Stimulated activated memory B cell treated with anti-CD40 and anti-IgM and Interleukin-4, amounts not matched to agents 10 μg/mL and 1 μg/mL and 100 μg/mL, for 72 hours (primary cell): ENCODE results near the gene NCS1.
A peak's percentile ranks its signal among the peaks of the same experiment; 100 is the strongest.
"Not testable (repeated sequence)": the region's sequence is repeated elsewhere in the genome, so short reads cannot be mapped to it uniquely, and the experiment has no call there.

Experiments used
- ATAC-seq: fragments of 150-1000 bp; cut with Tn5 transposase; 2 replicates; pipeline ENCODE4 v1.10.0; 2021
- H3K27ac Mint-ChIP-seq: one replicate; pipeline ENCODE4 v1.8.0; 2022; ENCODE audit warnings: mild to moderate bottlenecking, mixed read lengths
- H3K27me3 Mint-ChIP-seq: one replicate; pipeline ENCODE4 v1.8.0; 2022; ENCODE audit warnings: mixed read lengths
- H3K36me3 Mint-ChIP-seq: one replicate; pipeline ENCODE4 v1.8.0; 2022; ENCODE audit warnings: mixed read lengths
- H3K4me1 Mint-ChIP-seq: one replicate; pipeline ENCODE4 v1.8.0; 2022; ENCODE audit warnings: mixed read lengths
- H3K4me3 Mint-ChIP-seq: one replicate; pipeline ENCODE4 v1.8.0; 2022; ENCODE audit warnings: mild to moderate bottlenecking, moderate library complexity, mixed read lengths
- H3K9me3 Mint-ChIP-seq: one replicate; pipeline ENCODE4 v1.8.0; 2022; ENCODE audit warnings: mixed read lengths

NCS1 gene

GRCh38 chr9:130276121-130276520 lies 103.9 kb downstream of the NCS1 start:
- Mint-ChIP-seq H3K27me3 (peaks cover 74% of the 10 kb centered on the region), H3K9me3 (peaks cover 2% of the 10 kb centered on the region), H3K27ac (no peak overlapping the region), H3K4me1 (peaks cover 6% of the 10 kb centered on the region), H3K36me3 (no peaks in the 10 kb centered on the region), H3K4me3 (no peak overlapping the region)
- ATAC-seq, result no peak

- peaks cover 2% of the 10 kb centered on the region for H3K9me3 Mint-ChIP-seq
- no peak overlapping the region for H3K27ac Mint-ChIP-seq
- peaks cover 69% of the 10 kb centered on the region for H3K27me3 Mint-ChIP-seq
- peaks cover 6% of the 10 kb centered on the region for H3K4me1 Mint-ChIP-seq
- no peak overlapping the region for H3K4me3 Mint-ChIP-seq
- H3K36me3 Mint-ChIP-seq, result no peaks in the 10 kb centered on the region
- ATAC-seq, result peak; percentile 75
Measured at GRCh38 chr9:130276955-130277354, 104.8 kb downstream of the NCS1 start.

- not testable (repeated sequence) for H3K4me3 Mint-ChIP-seq, H3K4me1 Mint-ChIP-seq, H3K36me3 Mint-ChIP-seq, ATAC-seq, H3K9me3 Mint-ChIP-seq, H3K27ac Mint-ChIP-seq
- peaks cover 63% of the 10 kb centered on the region for H3K27me3 Mint-ChIP-seq
Measured at GRCh38 chr9:130277525-130277924, 105.3 kb downstream of the NCS1 start.

DNA sequence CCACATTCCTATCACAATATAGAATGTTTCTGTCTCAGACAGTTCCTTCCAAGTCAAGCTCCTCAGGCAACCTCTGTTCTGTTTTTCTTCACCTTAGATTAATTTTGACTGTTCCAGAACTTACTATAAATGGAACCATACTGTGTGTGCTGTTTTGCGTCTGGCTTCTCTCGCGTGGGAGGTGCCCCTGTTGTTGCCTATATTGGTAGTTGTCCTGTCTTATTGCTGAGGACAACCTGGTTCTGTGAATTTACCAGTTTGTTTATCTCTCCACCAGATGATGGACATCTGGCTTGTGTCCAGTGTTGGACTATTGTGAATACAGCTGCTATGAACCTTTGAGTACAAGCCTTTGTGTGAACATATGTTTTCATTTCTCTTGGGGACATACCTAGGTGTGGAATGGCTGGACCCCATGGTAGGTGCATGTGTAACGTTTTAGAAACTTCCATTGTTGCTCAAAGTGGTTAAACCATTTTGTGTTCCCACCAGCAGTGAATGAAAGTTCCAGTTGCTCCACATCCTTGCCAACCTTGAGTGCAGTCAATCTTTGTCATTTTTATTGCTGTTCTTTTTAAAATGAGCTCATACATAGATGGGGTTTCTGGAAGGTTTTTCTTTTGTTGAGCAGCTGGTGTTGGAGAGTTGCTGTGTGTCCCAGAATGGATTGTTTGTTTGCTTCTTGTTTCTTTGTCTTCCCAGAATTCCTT lies 111.5 kb downstream of the NCS1 start:
- no peak overlapping the region for H3K4me3 Mint-ChIP-seq

GRCh38 chr9:130284249-130284625 lies 112.0 kb downstream of the NCS1 start:
- H3K9me3 Mint-ChIP-seq, result no peaks in the 10 kb centered on the region
- no peaks in the 10 kb centered on the region for H3K4me1 Mint-ChIP-seq
- ATAC-seq, result no peak
- no peak overlapping the region for H3K4me3 Mint-ChIP-seq
- H3K27me3 Mint-ChIP-seq, result peaks cover 66% of the 10 kb centered on the region
- H3K36me3 Mint-ChIP-seq, result no peaks in the 10 kb centered on the region
- no peak overlapping the region for H3K27ac Mint-ChIP-seq

More for the DNA sequence above, 111.5 kb downstream of the NCS1 start:
- no peaks in the 10 kb centered on the region for H3K4me1 Mint-ChIP-seq
- no peak for ATAC-seq
- peaks cover 66% of the 10 kb centered on the region for H3K27me3 Mint-ChIP-seq
- H3K9me3 Mint-ChIP-seq, result no peaks in the 10 kb centered on the region
- no peaks in the 10 kb centered on the region for H3K36me3 Mint-ChIP-seq
- no peak overlapping the region for H3K27ac Mint-ChIP-seq

DNA sequence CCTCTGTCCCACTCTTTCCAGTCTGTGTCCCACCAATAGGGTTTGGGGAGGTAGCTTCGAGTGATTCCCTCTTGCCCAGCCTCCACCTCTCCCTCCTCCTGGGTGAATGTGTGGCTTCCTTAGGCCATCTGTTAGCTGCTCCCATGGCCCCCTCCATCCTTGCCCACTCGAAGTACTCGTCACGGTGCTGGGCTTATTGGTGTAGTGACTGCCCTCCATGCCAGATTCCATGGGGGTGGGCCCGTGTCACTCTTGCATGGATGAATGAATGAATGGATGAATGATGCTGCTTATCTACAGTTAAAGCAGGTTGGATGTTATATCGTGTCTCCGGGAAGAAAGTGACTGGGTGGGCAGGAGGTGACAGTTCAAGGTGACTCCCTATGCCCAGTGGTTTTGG lies 112.5 kb downstream of the NCS1 start:
- Mint-ChIP-seq H3K9me3 (no peaks in the 10 kb centered on the region), H3K36me3 (no peaks in the 10 kb centered on the region), H3K27ac (no peak overlapping the region), H3K4me3 (no peak overlapping the region), H3K27me3 (peaks cover 66% of the 10 kb centered on the region), H3K4me1 (no peaks in the 10 kb centered on the region)
- no peak for ATAC-seq

DNA sequence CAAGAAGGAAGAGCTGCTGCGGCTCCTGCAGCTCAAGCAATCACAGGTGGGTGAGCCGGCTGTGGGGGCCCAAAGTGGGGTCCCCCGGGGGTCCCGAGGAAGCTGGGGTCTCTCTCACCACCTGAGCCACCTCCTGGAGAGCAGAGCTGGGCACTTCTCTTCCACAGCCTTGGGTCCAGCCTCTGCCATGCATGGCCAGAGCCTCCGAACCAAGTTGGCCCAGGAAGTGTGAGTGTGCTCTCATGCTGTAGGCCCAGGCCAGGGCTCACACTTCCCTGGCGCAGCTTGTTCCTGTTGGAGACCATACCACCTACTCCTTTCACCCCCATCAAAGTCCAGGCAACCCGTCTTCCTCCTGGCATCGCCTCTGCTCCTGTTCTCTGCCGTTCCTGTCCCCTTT lies 113.1 kb downstream of the NCS1 start:
- ATAC-seq, result no peak
- Mint-ChIP-seq H3K36me3 (no peaks in the 10 kb centered on the region), H3K9me3 (no peaks in the 10 kb centered on the region), H3K27ac (no peak overlapping the region), H3K4me3 (no peak overlapping the region), H3K27me3 (peaks cover 68% of the 10 kb centered on the region), H3K4me1 (no peaks in the 10 kb centered on the region)

GRCh38 chr9:130286072-130286770 lies 114.0 kb downstream of the NCS1 start:
- no peak overlapping the region for H3K4me3 Mint-ChIP-seq
- peaks cover 72% of the 10 kb centered on the region for H3K27me3 Mint-ChIP-seq
- peak; percentile 3 for ATAC-seq
- no peaks in the 10 kb centered on the region for H3K4me1 Mint-ChIP-seq
- H3K36me3 Mint-ChIP-seq, result no peaks in the 10 kb centered on the region
- no peaks in the 10 kb centered on the region for H3K9me3 Mint-ChIP-seq
- no peak overlapping the region for H3K27ac Mint-ChIP-seq
